NCI-H187 (cell line): Measurements from ENCODE around the gene S1PR1.
"Not testable (repeated sequence)": the region's sequence is repeated elsewhere in the genome, so short reads cannot be mapped to it uniquely, and the experiment has no call there.

Experiments
- DNase-seq, 2 experiments: peaks; one replicate each; lab custom pipeline; 2025; lab: John Stamatoyannopoulos, UW

The S1PR1 gene

GRCh38 chr1:101219924-101220870, 16.6 kb upstream of the S1PR1 start:
- no peak for DNase-seq

- DNase-seq = no peak
These were observed 15.9 kb upstream of the S1PR1 start for GRCh38 chr1:101220906-101221305.

GRCh38 chr1:101221945-101222429, 14.8 kb upstream of the S1PR1 start:
- DNase-seq = no peak

GRCh38 chr1:101227837-101228236, 9.0 kb upstream of the S1PR1 start:
- DNase-seq = no peak

- DNase-seq = no peak
These were observed 8.2 kb upstream of the S1PR1 start for GRCh38 chr1:101228424-101229134.

GRCh38 chr1:101232182-101232581, 4.6 kb upstream of the S1PR1 start:
- DNase-seq = not testable (repeated sequence)

GRCh38 chr1:101233495-101233894, 3.3 kb upstream of the S1PR1 start:
- no peak for DNase-seq

GRCh38 chr1:101235216-101235695, 1.6 kb upstream of the S1PR1 start:
- DNase-seq = no peak

GRCh38 chr1:101235696-101236515, 913 bp upstream of the S1PR1 start:
- DNase-seq = no peak

GRCh38 chr1:101237229-101237837, 514 bp downstream of the S1PR1 start:
- no peak for DNase-seq

- no peak for DNase-seq
These were observed 1.3 kb downstream of the S1PR1 start for GRCh38 chr1:101238031-101238628.

GRCh38 chr1:101238681-101239094, 1.9 kb downstream of the S1PR1 start:
- DNase-seq = peak; percentile 14 to 29

GRCh38 chr1:101239095-101240040, 2.5 kb downstream of the S1PR1 start:
- DNase-seq = no peak

GRCh38 chr1:101240041-101240430, 3.2 kb downstream of the S1PR1 start:
- DNase-seq = no peak

GRCh38 chr1:101241485-101242225, 4.8 kb downstream of the S1PR1 start:
- DNase-seq = no peak

- no peak for DNase-seq
These were observed 5.7 kb downstream of the S1PR1 start for GRCh38 chr1:101242324-101243050.

- no peak for DNase-seq
These were observed 6.9 kb downstream of the S1PR1 start for GRCh38 chr1:101243751-101244150.

- DNase-seq = no peak
These were observed 8.0 kb downstream of the S1PR1 start for GRCh38 chr1:101244842-101245241.
